ENCODE results near the gene MGAT2.

MGAT2 gene

DNA sequence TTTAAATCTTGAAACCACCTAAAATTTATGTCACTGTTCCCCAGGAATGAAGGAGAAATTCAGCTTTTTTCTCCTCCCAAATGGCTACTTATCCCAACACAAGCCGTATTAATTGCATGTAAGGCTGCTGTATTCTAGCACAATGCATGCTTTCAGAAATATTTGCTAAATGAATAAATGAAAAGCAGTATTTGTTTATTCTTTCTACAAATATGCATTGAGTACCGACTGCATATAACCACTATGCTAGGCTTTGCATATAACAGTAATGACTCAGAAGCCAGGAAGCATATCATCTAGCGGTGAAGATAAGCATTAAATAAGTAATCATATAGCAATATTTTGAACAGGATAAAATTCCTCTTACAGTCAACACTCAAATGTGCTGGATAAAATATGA, 27.6 kb upstream of the MGAT2 start:
- TF ChIP-seq ISL1 (CRISPR knock-in tag; IDR thresholded peaks at IDR 0.05), result no peak
- TF ChIP-seq, protein P1, sequence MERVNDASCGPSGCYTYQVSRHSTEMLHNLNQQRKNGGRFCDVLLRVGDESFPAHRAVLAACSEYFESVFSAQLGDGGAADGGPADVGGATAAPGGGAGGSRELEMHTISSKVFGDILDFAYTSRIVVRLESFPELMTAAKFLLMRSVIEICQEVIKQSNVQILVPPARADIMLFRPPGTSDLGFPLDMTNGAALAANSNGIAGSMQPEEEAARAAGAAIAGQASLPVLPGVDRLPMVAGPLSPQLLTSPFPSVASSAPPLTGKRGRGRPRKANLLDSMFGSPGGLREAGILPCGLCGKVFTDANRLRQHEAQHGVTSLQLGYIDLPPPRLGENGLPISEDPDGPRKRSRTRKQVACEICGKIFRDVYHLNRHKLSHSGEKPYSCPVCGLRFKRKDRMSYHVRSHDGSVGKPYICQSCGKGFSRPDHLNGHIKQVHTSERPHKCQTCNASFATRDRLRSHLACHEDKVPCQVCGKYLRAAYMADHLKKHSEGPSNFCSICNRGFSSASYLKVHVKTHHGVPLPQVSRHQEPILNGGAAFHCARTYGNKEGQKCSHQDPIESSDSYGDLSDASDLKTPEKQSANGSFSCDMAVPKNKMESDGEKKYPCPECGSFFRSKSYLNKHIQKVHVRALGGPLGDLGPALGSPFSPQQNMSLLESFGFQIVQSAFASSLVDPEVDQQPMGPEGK (CRISPR knock-in tag; IDR thresholded peaks at IDR 0.05; ENCODE audit: borderline replicate concordance), result no peak
- TF ChIP-seq PPARA (CRISPR knock-in tag; IDR thresholded peaks at IDR 0.05; ENCODE audit: borderline replicate concordance), result no peak
- no peak for TF ChIP-seq RARB (CRISPR knock-in tag; IDR thresholded peaks at IDR 0.05)
- no peak for TF ChIP-seq ARNTL (CRISPR knock-in tag; IDR thresholded peaks at IDR 0.05; ENCODE audit: borderline replicate concordance, low read depth)
- TF ChIP-seq, protein P2, sequence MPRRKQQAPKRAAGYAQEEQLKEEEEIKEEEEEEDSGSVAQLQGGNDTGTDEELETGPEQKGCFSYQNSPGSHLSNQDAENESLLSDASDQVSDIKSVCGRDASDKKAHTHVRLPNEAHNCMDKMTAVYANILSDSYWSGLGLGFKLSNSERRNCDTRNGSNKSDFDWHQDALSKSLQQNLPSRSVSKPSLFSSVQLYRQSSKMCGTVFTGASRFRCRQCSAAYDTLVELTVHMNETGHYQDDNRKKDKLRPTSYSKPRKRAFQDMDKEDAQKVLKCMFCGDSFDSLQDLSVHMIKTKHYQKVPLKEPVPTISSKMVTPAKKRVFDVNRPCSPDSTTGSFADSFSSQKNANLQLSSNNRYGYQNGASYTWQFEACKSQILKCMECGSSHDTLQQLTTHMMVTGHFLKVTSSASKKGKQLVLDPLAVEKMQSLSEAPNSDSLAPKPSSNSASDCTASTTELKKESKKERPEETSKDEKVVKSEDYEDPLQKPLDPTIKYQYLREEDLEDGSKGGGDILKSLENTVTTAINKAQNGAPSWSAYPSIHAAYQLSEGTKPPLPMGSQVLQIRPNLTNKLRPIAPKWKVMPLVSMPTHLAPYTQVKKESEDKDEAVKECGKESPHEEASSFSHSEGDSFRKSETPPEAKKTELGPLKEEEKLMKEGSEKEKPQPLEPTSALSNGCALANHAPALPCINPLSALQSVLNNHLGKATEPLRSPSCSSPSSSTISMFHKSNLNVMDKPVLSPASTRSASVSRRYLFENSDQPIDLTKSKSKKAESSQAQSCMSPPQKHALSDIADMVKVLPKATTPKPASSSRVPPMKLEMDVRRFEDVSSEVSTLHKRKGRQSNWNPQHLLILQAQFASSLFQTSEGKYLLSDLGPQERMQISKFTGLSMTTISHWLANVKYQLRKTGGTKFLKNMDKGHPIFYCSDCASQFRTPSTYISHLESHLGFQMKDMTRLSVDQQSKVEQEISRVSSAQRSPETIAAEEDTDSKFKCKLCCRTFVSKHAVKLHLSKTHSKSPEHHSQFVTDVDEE (CRISPR knock-in tag; IDR thresholded peaks at IDR 0.05), result no peak
- TF ChIP-seq, protein P3, sequence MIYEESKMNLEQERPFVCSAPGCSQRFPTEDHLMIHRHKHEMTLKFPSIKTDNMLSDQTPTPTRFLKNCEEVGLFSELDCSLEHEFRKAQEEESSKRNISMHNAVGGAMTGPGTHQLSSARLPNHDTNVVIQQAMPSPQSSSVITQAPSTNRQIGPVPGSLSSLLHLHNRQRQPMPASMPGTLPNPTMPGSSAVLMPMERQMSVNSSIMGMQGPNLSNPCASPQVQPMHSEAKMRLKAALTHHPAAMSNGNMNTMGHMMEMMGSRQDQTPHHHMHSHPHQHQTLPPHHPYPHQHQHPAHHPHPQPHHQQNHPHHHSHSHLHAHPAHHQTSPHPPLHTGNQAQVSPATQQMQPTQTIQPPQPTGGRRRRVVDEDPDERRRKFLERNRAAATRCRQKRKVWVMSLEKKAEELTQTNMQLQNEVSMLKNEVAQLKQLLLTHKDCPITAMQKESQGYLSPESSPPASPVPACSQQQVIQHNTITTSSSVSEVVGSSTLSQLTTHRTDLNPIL (CRISPR knock-in tag; IDR thresholded peaks at IDR 0.05; ENCODE audit: low read depth), result no peak
- no peak for TF ChIP-seq ESRRG (CRISPR knock-in tag; IDR thresholded peaks at IDR 0.05)
- TF ChIP-seq ZFP3 (CRISPR knock-in tag; IDR thresholded peaks at IDR 0.05), result no peak
- TF ChIP-seq GLIS3 (CRISPR knock-in tag; IDR thresholded peaks at IDR 0.05), result no peak
- no peak for TF ChIP-seq SNAI2 (CRISPR knock-in tag; IDR thresholded peaks at IDR 0.05)
- no peak for TF ChIP-seq ZC3H10 (CRISPR knock-in tag; IDR thresholded peaks at IDR 0.05)
- no peak for TF ChIP-seq ZNF70 (CRISPR knock-in tag; IDR thresholded peaks at IDR 0.05)
- no peak for TF ChIP-seq OSR1 (CRISPR knock-in tag; IDR thresholded peaks at IDR 0.05)
- ATAC-seq, result peak; percentile 76

DNA sequence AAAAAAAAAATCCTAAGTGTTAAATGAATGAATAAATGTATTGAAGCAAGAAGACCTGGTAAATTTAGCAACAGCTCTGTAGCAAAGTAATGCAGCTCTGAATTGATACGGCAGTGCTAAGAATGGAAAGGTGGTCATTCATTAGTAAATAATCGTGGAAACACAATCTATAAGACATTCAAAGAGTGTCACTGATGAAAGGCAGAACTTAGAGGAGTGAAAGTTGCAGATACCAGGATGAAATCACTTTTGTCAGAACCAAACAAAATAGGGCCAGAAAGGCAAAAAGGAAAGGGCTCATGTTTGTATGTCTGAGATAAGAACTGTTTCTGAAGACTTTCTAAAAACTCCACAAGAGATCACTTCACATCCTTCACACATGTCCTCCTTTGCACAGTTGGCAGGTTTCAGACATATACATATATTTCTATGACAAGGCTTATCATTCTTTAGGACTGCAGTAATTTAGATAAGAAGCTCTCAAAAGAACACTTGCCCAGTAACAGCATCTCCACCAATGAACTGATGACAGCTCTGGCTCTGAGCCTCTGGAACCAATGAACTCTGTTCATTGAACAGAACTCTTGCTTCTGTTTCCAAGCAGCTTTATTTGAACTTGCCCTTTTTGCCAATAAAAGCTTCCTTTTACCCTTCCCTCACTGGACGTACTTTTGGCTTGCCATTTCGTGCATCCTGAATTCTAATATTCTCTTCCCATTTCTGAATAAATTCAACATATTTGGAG, 26.1 kb upstream of the MGAT2 start:
- ATAC-seq, result 0 out of 3 replicates have a peak, but pooled peaks have one; percentile 10
- no peak for TF ChIP-seq ZNF565 (CRISPR knock-in tag; conservative IDR thresholded peaks at IDR 0.05; ENCODE audit: low read depth)
- no peak for TF ChIP-seq PPARA (CRISPR knock-in tag; IDR thresholded peaks at IDR 0.05; ENCODE audit: borderline replicate concordance)
- no peak for TF ChIP-seq GLIS3 (CRISPR knock-in tag; IDR thresholded peaks at IDR 0.05)
- TF ChIP-seq BACH2 (CRISPR knock-in tag; IDR thresholded peaks at IDR 0.05; ENCODE audit: borderline replicate concordance), result no peak
- no peak for TF ChIP-seq ZFP3 (CRISPR knock-in tag; IDR thresholded peaks at IDR 0.05)
- TF ChIP-seq ZNF70 (CRISPR knock-in tag; IDR thresholded peaks at IDR 0.05), result no peak
- TF ChIP-seq, protein P3 (CRISPR knock-in tag; IDR thresholded peaks at IDR 0.05; ENCODE audit: low read depth), result no peak
- no peak for TF ChIP-seq RARB (CRISPR knock-in tag; IDR thresholded peaks at IDR 0.05)
- TF ChIP-seq OSR1 (CRISPR knock-in tag; IDR thresholded peaks at IDR 0.05), result no peak
- TF ChIP-seq, protein P4, sequence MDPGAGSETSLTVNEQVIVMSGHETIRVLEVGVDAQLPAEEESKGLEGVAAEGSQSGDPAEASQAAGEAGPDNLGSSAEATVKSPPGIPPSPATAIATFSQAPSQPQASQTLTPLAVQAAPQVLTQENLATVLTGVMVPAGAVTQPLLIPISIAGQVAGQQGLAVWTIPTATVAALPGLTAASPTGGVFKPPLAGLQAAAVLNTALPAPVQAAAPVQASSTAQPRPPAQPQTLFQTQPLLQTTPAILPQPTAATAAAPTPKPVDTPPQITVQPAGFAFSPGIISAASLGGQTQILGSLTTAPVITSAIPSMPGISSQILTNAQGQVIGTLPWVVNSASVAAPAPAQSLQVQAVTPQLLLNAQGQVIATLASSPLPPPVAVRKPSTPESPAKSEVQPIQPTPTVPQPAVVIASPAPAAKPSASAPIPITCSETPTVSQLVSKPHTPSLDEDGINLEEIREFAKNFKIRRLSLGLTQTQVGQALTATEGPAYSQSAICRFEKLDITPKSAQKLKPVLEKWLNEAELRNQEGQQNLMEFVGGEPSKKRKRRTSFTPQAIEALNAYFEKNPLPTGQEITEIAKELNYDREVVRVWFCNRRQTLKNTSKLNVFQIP (CRISPR knock-in tag; IDR thresholded peaks at IDR 0.05; ENCODE audit: borderline replicate concordance, low read depth), result no peak
- TF ChIP-seq TCF4 (CRISPR knock-in tag; IDR thresholded peaks at IDR 0.05; ENCODE audit: borderline replicate concordance), result no peak
- TF ChIP-seq, protein P1 (CRISPR knock-in tag; IDR thresholded peaks at IDR 0.05; ENCODE audit: borderline replicate concordance), result no peak
- TF ChIP-seq, protein P2 (CRISPR knock-in tag; IDR thresholded peaks at IDR 0.05), result no peak
- TF ChIP-seq ESRRG (CRISPR knock-in tag; IDR thresholded peaks at IDR 0.05), result no peak
- TF ChIP-seq, protein P5, sequence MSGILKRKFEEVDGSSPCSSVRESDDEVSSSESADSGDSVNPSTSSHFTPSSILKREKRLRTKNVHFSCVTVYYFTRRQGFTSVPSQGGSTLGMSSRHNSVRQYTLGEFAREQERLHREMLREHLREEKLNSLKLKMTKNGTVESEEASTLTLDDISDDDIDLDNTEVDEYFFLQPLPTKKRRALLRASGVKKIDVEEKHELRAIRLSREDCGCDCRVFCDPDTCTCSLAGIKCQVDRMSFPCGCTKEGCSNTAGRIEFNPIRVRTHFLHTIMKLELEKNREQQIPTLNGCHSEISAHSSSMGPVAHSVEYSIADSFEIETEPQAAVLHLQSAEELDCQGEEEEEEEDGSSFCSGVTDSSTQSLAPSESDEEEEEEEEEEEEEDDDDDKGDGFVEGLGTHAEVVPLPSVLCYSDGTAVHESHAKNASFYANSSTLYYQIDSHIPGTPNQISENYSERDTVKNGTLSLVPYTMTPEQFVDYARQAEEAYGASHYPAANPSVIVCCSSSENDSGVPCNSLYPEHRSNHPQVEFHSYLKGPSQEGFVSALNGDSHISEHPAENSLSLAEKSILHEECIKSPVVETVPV (CRISPR knock-in tag; IDR thresholded peaks at IDR 0.05), result no peak
- no peak for TF ChIP-seq TOX (CRISPR knock-in tag; IDR thresholded peaks at IDR 0.05; ENCODE audit: borderline replicate concordance)
- no peak for TF ChIP-seq ZFP30 (CRISPR knock-in tag; IDR thresholded peaks at IDR 0.05)
- TF ChIP-seq CSDC2 (CRISPR knock-in tag; IDR thresholded peaks at IDR 0.05), result no peak
